Heart right ventricle (tissue), 16 donors: Measurements from ENCODE around the gene THEMIS. TPM values are rescaled to one million over a fixed set of nuclear protein-coding genes. Genes with fewer than 3 reads are reported as not detected.

Experiments used
- ATAC-seq, 8 donors: fragments of 200-7000 bp; cut with Tn5 transposase; one replicate each; pipeline ENCODE4 v1.9.1; 2020; ENCODE audit warnings: mild to moderate bottlenecking in 8 of 8, moderate library complexity in 8 of 8, moderate number of reproducible peaks in 1 of 8
- DNase-seq, 2 donors: peaks; one replicate each; pipeline ENCODE4 v3.0.0-alpha.2; 2020
- H3K27ac ChIP-seq, 10 donors: fragments of 200-600 bp; sonication (generic) in 2 of 10; one replicate each; pipeline versions ENCODE4 v1.5.0 to v1.8.0; 2020 to 2022; ENCODE audit warnings: mild to moderate bottlenecking in 3 of 10
- H3K27me3 ChIP-seq, 7 donors: fragments of 200-600 bp; one replicate each; pipeline ENCODE4 v1.8.0; 2021 to 2022; ENCODE audit warnings: mild to moderate bottlenecking in 2 of 7
- H3K36me3 ChIP-seq, 9 donors: fragments of 200-600 bp; sonication (generic) in 1 of 9; one replicate each; pipeline versions ENCODE4 v1.5.0 to v1.8.0; 2020 to 2022; ENCODE audit warnings: mild to moderate bottlenecking in 2 of 9
- H3K4me1 ChIP-seq, 9 donors: fragments of 200-600 bp; sonication (generic) in 1 of 9; one replicate each; pipeline versions ENCODE4 v1.5.0 to v1.8.0; 2020 to 2022; ENCODE audit warnings: mild to moderate bottlenecking in 4 of 9
- H3K4me3 ChIP-seq, 10 donors: fragments of 200-600 bp; sonication (generic) in 2 of 10; one replicate each; pipeline versions ENCODE4 v1.5.0 to v1.8.0; 2020 to 2022; ENCODE audit warnings: mild to moderate bottlenecking in 7 of 10, moderate library complexity in 2 of 10
- H3K9me3 ChIP-seq, 11 donors: fragments of 200-600 bp in 10 of 11; sonication (generic) in 2 of 11; one replicate each; pipeline versions ENCODE4 v1.5.0 to v1.8.0; 2013 to 2022; ENCODE audit warnings: mild to moderate bottlenecking in 2 of 11, control low read depth in 1 of 11, moderate library complexity in 1 of 11
- CTCF ChIP-seq, 9 donors: fragments of 200-600 bp; sonication (generic) in 2 of 9; IDR thresholded peaks; one replicate each; pipeline versions ENCODE4 v1.5.0 to v1.8.0; 2021 to 2022; ENCODE audit warnings: antibody characterized with exemption in 9 of 9, mild to moderate bottlenecking in 5 of 9, moderate library complexity in 1 of 9
- WGBS, 2 donors: extraction: QIAGEN DNeasy Blood & Tissue Kit; methylation state at CpG; one replicate each; pipeline ENCODE4 v1.1.7; 2013; ENCODE audit warnings: inconsistent platforms in 1 of 2; 5-methylcytosine and 5-hydroxymethylcytosine counted together
- intact Hi-C, 10 donors: fragments of 100-400 bp; cut with DNase I; formaldehyde crosslinking; loops; one replicate each; pipeline versions ENCODE4 v1.11.1 to v1.14.2; 2022
- polyA plus RNA-seq, 2 donors: library from polyadenylated mRNA; stranded (reverse); fragments of 200-250 nt; gene quantifications; one replicate each; pipeline ENCODE4 v1.2.3, GENCODE V29; 2013
- total RNA-seq, 10 donors: library from RNA; stranded (reverse); fragmentation: NEBNext Ultra II Directional in 3 of 10; extraction: Animal tissue kit (Norgen Biotek cat#: 25700) in 3 of 10; gene quantifications; one replicate each; pipeline versions ENCODE4 v1.2.1 to v1.2.4, GENCODE V29; 2021 to 2023
- donor health status: Arrhythmogenic right ventricular cardiomyopathy.
- donor health status: ischemic (EF 13 %, LVEDD 7.1; RV severe dilation, severe dysfunction).
- donor health status: healthy with polysubstance abuse.
- donor health status: DM: no; HTN: yes; CAD: no.
- donor health status: DM: no; HTN: no; CAD: no.
- donor health status: ischemic (EF 25% LVEDD 6.9; RV normal size, moderate dysfunction).
- donor health status: ischemic (EF 25% LVEDD 5.7; RV mildly dilated, moderate dysfunction).
- donor health status: healthy.
- donor health status: DM: yes; HTN: yes; CAD: no.
- donor health status: Ischemic cardiomyopathy.
- donor health status: ischemic (EF 35%, LVEDD 5.7; RV mildly dilated, moderate dysfunction).
- donor health status: nonischemic (EF 11% LVEDD 7.7; RV severe dilation, severe dysfunction).
- donor health status: DM: yes; HTN: yes; CAD: no.
- donor health status: PGD.
- donor health status: ischemic (EF 29% LVEDD 5.4; RV normal size, mild dysfunction).
- donor health status: nonischemic (EF 23%, LVEDD 6.1; RV moderate dilation, normal function).

THEMIS gene
- total and polyA plus RNA-seq, 12 donors = 0.01 to 2.0 (median 0.14) TPM; not detected in 4

- H3K36me3 ChIP-seq = no peaks in the 10 kb centered on the region
- 78 to 81% methylated on average over 4 of the region's 4 CpGs for WGBS, 2 donors
- no peak for DNase-seq
- TF ChIP-seq CTCF (IDR thresholded peaks at IDR 0.05) = no peak
- H3K4me3 ChIP-seq = no peak overlapping the region
- H3K9me3 ChIP-seq = no peaks in the 10 kb centered on the region
- no peak for ATAC-seq
- intact Hi-C loops = no loop called here
- H3K27me3 ChIP-seq = peaks cover 0 to 12% (median 0%) of the 10 kb centered on the region in 7 donors
- no peak overlapping the region for H3K27ac ChIP-seq
- H3K4me1 ChIP-seq = no peaks in the 10 kb centered on the region
Measured at GRCh38 chr6:127816643-127817042, 84.2 kb downstream of the THEMIS start.

GRCh38 chr6:127813699-127814027 lies 87.2 kb downstream of the THEMIS start:
- no peak for TF ChIP-seq CTCF (IDR thresholded peaks at IDR 0.05)
- Histone ChIP-seq H3K27me3 (peaks cover 0 to 12% (median 0%) of the 10 kb centered on the region in 7 donors), H3K4me1 (no peaks in the 10 kb centered on the region), H3K4me3 (no peak overlapping the region), H3K36me3 (no peaks in the 10 kb centered on the region), H3K27ac (no peak overlapping the region), H3K9me3 (no peaks in the 10 kb centered on the region)
- 83 to 86% methylated on average over 5 of the region's 5 CpGs for WGBS, 2 donors
- DNase-seq (no peak), ATAC-seq (no peak)
- intact Hi-C loops = no loop called here

GRCh38 chr6:127812985-127813698 lies 87.7 kb downstream of the THEMIS start:
- Histone ChIP-seq H3K27me3 (peaks cover 0 to 12% (median 0%) of the 10 kb centered on the region in 7 donors), H3K36me3 (no peaks in the 10 kb centered on the region), H3K9me3 (no peaks in the 10 kb centered on the region), H3K4me1 (no peaks in the 10 kb centered on the region), H3K27ac (no peak overlapping the region), H3K4me3 (no peak overlapping the region)
- no peak for ATAC-seq
- intact Hi-C loops = no loop called here
- 80 to 83% methylated on average over 16 of the region's 16 CpGs for WGBS, 2 donors
- TF ChIP-seq CTCF (IDR thresholded peaks at IDR 0.05) = no peak
- DNase-seq = no peak

- no peak for DNase-seq
- WGBS, 2 donors = 56 to 64% methylated on average over 4 of the region's 4 CpGs
- Histone ChIP-seq H3K27me3 (peaks cover 0 to 13% (median 0%) of the 10 kb centered on the region in 7 donors), H3K4me3 (no peak overlapping the region), H3K36me3 (no peaks in the 10 kb centered on the region), H3K9me3 (no peaks in the 10 kb centered on the region), H3K4me1 (no peaks in the 10 kb centered on the region), H3K27ac (no peak overlapping the region)
- ATAC-seq = no peak
- no peak for TF ChIP-seq CTCF (IDR thresholded peaks at IDR 0.05)
- intact Hi-C loops = no loop called here
Measured at GRCh38 chr6:127811900-127812570, 88.8 kb downstream of the THEMIS start.
